GM06990 (cell line): Measurements from ENCODE around the gene SLC35B4.

ENCODE experiments used
- DNase-seq: peaks from one replicate; pipeline ENCODE4 v3.0.0-alpha.2; 2011; ENCODE audit not compliant: insufficient read length; ENCODE audit errors: extremely low read depth
- H3K27me3 ChIP-seq: replicated peaks from 2 replicates; pipeline ENCODE4 v1.6.0; 2011; ENCODE audit warnings: low read length; ENCODE audit not compliant: control insufficient read depth, insufficient read depth
- H3K36me3 ChIP-seq: 2 replicates; pipeline ENCODE4 v1.5.1; 2011; ENCODE audit warnings: low read length; ENCODE audit not compliant: control insufficient read depth, insufficient read depth
- H3K4me3 ChIP-seq: replicated peaks from 2 replicates; pipeline ENCODE4 v1.5.1; 2011; ENCODE audit warnings: low read depth, mild to moderate bottlenecking, control low read depth, low read length
- TF ChIP-seq, protein P1 (sequence below): IDR thresholded peaks from 2 replicates; pipeline ENCODE4 v1.5.1; 2011; ENCODE audit warnings: low read length, control low read depth, mild to moderate bottlenecking, inconsistent platforms; ENCODE audit not compliant: insufficient read depth, poor library complexity, severe bottlenecking

SLC35B4 gene

GRCh38 chr7:134320201-134320600 is 3.5 kb upstream of the SLC35B4 start:
- TF ChIP-seq, protein P1, sequence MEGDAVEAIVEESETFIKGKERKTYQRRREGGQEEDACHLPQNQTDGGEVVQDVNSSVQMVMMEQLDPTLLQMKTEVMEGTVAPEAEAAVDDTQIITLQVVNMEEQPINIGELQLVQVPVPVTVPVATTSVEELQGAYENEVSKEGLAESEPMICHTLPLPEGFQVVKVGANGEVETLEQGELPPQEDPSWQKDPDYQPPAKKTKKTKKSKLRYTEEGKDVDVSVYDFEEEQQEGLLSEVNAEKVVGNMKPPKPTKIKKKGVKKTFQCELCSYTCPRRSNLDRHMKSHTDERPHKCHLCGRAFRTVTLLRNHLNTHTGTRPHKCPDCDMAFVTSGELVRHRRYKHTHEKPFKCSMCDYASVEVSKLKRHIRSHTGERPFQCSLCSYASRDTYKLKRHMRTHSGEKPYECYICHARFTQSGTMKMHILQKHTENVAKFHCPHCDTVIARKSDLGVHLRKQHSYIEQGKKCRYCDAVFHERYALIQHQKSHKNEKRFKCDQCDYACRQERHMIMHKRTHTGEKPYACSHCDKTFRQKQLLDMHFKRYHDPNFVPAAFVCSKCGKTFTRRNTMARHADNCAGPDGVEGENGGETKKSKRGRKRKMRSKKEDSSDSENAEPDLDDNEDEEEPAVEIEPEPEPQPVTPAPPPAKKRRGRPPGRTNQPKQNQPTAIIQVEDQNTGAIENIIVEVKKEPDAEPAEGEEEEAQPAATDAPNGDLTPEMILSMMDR, result no peak
- Histone ChIP-seq H3K27me3 (no peaks in the 10 kb centered on the region), H3K4me3 (no peak overlapping the region), H3K36me3 (no peaks in the 10 kb centered on the region)
- DNase-seq, result no peak

- no peak overlapping the region for H3K4me3 ChIP-seq
- DNase-seq, result no peak
- H3K36me3 ChIP-seq, result no peaks in the 10 kb centered on the region
- no peaks in the 10 kb centered on the region for H3K27me3 ChIP-seq
- TF ChIP-seq, protein P1, result no peak
Measured at GRCh38 chr7:134318443-134318842, 1.7 kb upstream of the SLC35B4 start.

GRCh38 chr7:134317434-134317833 is 704 bp upstream of the SLC35B4 start:
- no peak for DNase-seq
- TF ChIP-seq, protein P1, result no peak
- Histone ChIP-seq H3K27me3 (no peaks in the 10 kb centered on the region), H3K36me3 (no peaks in the 10 kb centered on the region), H3K4me3 (peak overlapping the region; percentile 40; the same call in 1 of the 2 replicates)

GRCh38 chr7:134315679-134316538 is 821 bp downstream of the SLC35B4 start:
- H3K4me3 ChIP-seq, result peak overlapping the region; percentile 88
- H3K27me3 ChIP-seq, result no peaks in the 10 kb centered on the region
- no peaks in the 10 kb centered on the region; the same call in 1 of the 2 replicates for H3K36me3 ChIP-seq
- TF ChIP-seq, protein P1, result no peak
- DNase-seq, result no peak

DNA sequence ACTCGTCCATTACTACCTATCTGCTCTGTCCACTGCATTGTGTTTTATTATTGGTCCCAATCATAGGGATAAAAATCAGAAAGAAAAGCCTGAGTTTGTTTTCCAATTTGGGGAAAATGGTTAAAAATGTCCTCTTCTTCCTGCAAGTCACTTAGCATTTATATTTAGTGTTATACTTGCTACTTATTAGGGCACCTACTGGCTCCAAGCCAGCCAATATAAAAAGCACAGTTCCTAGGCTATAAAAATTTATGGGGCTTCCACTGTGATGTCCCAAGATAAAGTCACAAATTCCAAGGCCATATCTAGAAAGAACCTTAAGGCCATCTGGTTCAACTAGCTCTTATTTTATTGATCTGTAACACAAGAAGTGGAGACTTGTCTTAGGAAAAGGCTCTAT is 3.2 kb downstream of the SLC35B4 start:
- Histone ChIP-seq H3K36me3 (no peaks in the 10 kb centered on the region; the same call in 1 of the 2 replicates), H3K27me3 (no peaks in the 10 kb centered on the region), H3K4me3 (no peak overlapping the region)
- TF ChIP-seq, protein P1, result no peak
- no peak for DNase-seq
